ENCODE data around the gene UVRAG. TPM values are rescaled to one million over a fixed set of nuclear protein-coding genes. Genes with fewer than 3 reads are reported as not detected.
"Not testable (repeated sequence)": the region's sequence is repeated elsewhere in the genome, so short reads cannot be mapped to it uniquely, and the experiment has no call there.

UVRAG gene
- total and polyA plus RNA-seq, 4 donors = 8.7 to 53.2 (median 18.3) TPM

GRCh38 chr11:76073724-76074123, 258.7 kb downstream of the UVRAG start:
- TF ChIP-seq CTCF (IDR thresholded peaks at IDR 0.05; ENCODE audit: control extremely low read depth, extremely low read depth) = no peak
- DNase-seq (peak in 2 of 3 donors; percentile 85 to 92), ATAC-seq (ENCODE audit: insufficient read depth, low FRiP score) (no peak)
- Histone ChIP-seq H3K4me3 (no peak overlapping the region), H3K27ac (ENCODE audit: low read depth in 1 of 2, low read length in 1 of 2) (no peak overlapping the region), H3K36me3 (ENCODE audit: control insufficient read depth in 4 of 4, insufficient read depth in 4 of 4, low read length in 4 of 4) (peaks cover 0 to 3% (median 0%) of the 10 kb centered on the region in 4 donors), H3K27me3 (ENCODE audit: control insufficient read depth in 3 of 3, insufficient read depth in 3 of 3, low read length in 2 of 3) (no peaks in the 10 kb centered on the region), H3K9me3 (ENCODE audit: control insufficient read depth in 4 of 4, insufficient read depth in 3 of 4, low read length in 3 of 4) (no peaks in the 10 kb centered on the region), H3K9ac (ENCODE audit: insufficient read depth in 1 of 2, low read length in 2 of 2) (peak overlapping the region in 1 of 2 donors; percentile 60), H3K4me1 (ENCODE audit: control insufficient read depth in 5 of 5, insufficient read depth in 5 of 5, low read length in 5 of 5) (peaks cover 1 to 64% (median 16%) of the 10 kb centered on the region in 5 donors)
- 77 to 86% methylated on average over 1 of the region's 1 CpG for WGBS, 2 donors

GRCh38 chr11:76074148-76075095, 259.4 kb downstream of the UVRAG start:
- H3K9ac ChIP-seq (ENCODE audit: insufficient read depth in 1 of 2, low read length in 2 of 2) = no peak overlapping the region
- no peak overlapping the region for H3K4me3 ChIP-seq
- no peaks in the 10 kb centered on the region for H3K27me3 ChIP-seq (ENCODE audit: control insufficient read depth in 3 of 3, insufficient read depth in 3 of 3, low read length in 2 of 3)
- H3K9me3 ChIP-seq (ENCODE audit: control insufficient read depth in 4 of 4, insufficient read depth in 3 of 4, low read length in 3 of 4) = no peaks in the 10 kb centered on the region
- DNase-seq (peak; percentile 61 to 84 (median 82)), ATAC-seq (ENCODE audit: insufficient read depth, low FRiP score) (no peak)
- peaks cover 0 to 3% (median 0%) of the 10 kb centered on the region in 4 donors for H3K36me3 ChIP-seq (ENCODE audit: control insufficient read depth in 4 of 4, insufficient read depth in 4 of 4, low read length in 4 of 4)
- peaks cover 0 to 58% (median 16%) of the 10 kb centered on the region in 5 donors for H3K4me1 ChIP-seq (ENCODE audit: control insufficient read depth in 5 of 5, insufficient read depth in 5 of 5, low read length in 5 of 5)
- no peak overlapping the region for H3K27ac ChIP-seq (ENCODE audit: low read depth in 1 of 2, low read length in 1 of 2)
- TF ChIP-seq CTCF (IDR thresholded peaks at IDR 0.05; ENCODE audit: control extremely low read depth, extremely low read depth) = no peak
- 18 to 33% methylated on average over 1 of the region's 1 CpG for WGBS, 2 donors

GRCh38 chr11:76075716-76076115, 260.7 kb downstream of the UVRAG start:
- 89 to 95% methylated on average over 2 of the region's 2 CpGs for WGBS, 2 donors
- peak in 2 of 3 donors; percentile 53 to 66 for DNase-seq
- no peak overlapping the region for H3K9ac ChIP-seq (ENCODE audit: insufficient read depth in 1 of 2, low read length in 2 of 2)
- peaks cover 0 to 3% (median 0%) of the 10 kb centered on the region in 4 donors for H3K36me3 ChIP-seq (ENCODE audit: control insufficient read depth in 4 of 4, insufficient read depth in 4 of 4, low read length in 4 of 4)
- no peaks in the 10 kb centered on the region for H3K27me3 ChIP-seq (ENCODE audit: control insufficient read depth in 3 of 3, insufficient read depth in 3 of 3, low read length in 2 of 3)
- H3K27ac ChIP-seq (ENCODE audit: low read depth in 1 of 2, low read length in 1 of 2) = no peak overlapping the region
- no peaks in the 10 kb centered on the region for H3K9me3 ChIP-seq (ENCODE audit: control insufficient read depth in 4 of 4, insufficient read depth in 3 of 4, low read length in 3 of 4)
- no peak for ATAC-seq (ENCODE audit: insufficient read depth, low FRiP score)
- TF ChIP-seq CTCF (IDR thresholded peaks at IDR 0.05; ENCODE audit: control extremely low read depth, extremely low read depth) = no peak
- peaks cover 0 to 50% (median 16%) of the 10 kb centered on the region in 5 donors for H3K4me1 ChIP-seq (ENCODE audit: control insufficient read depth in 5 of 5, insufficient read depth in 5 of 5, low read length in 5 of 5)
- no peak overlapping the region for H3K4me3 ChIP-seq

GRCh38 chr11:76076253-76076652, 261.2 kb downstream of the UVRAG start:
- H3K9ac ChIP-seq (ENCODE audit: insufficient read depth in 1 of 2, low read length in 2 of 2); H3K27ac ChIP-seq (ENCODE audit: low read depth in 1 of 2, low read length in 1 of 2); H3K9me3 ChIP-seq (ENCODE audit: control insufficient read depth in 4 of 4, insufficient read depth in 3 of 4, low read length in 3 of 4); H3K4me3 ChIP-seq; H3K27me3 ChIP-seq (ENCODE audit: control insufficient read depth in 3 of 3, insufficient read depth in 3 of 3, low read length in 2 of 3); ATAC-seq (ENCODE audit: insufficient read depth, low FRiP score); H3K36me3 ChIP-seq (ENCODE audit: control insufficient read depth in 4 of 4, insufficient read depth in 4 of 4, low read length in 4 of 4); DNase-seq: not testable (repeated sequence)
- H3K4me1 ChIP-seq (ENCODE audit: control insufficient read depth in 5 of 5, insufficient read depth in 5 of 5, low read length in 5 of 5) = peaks cover 0 to 47% (median 16%) of the 10 kb centered on the region in 5 donors
- 95 to 98% methylated on average over 4 of the region's 4 CpGs for WGBS, 2 donors

Measured in lung (tissue), 12 donors.